Measurements from ENCODE around the gene ENPEP.

- TF ChIP-seq IRF1 (CRISPR knock-in tag; IDR thresholded peaks at IDR 0.05; ENCODE audit: low read depth) (no peak), USF2 (IDR thresholded peaks at IDR 0.05; ENCODE audit: low read depth, low read length) (no peak), USF2 (CRISPR knock-in tag; IDR thresholded peaks at IDR 0.05; ENCODE audit: borderline replicate concordance) (no peak)
Observed at GRCh38 chr4:110493520-110493919, 17.6 kb downstream of the ENPEP start.

All from HepG2 (cell line).